GM12878 (cell line): ENCODE data around the gene VCAN. TPM values are rescaled to one million over a fixed set of nuclear protein-coding genes. Genes with fewer than 3 reads are reported as not detected.

Experiments used
- ATAC-seq: fragments of 200-7000 bp; cut with Tn5 transposase; 3 replicates; pipeline ENCODE4 v1.9.1; 2020; ENCODE audit warnings: mild to moderate bottlenecking, moderate library complexity
- BruUV-seq: library from RNA; stranded (reverse); fragments of 400-500 nt; replicated peaks from 2 replicates; lab custom pipeline; 2021; lab: Mats Ljungman, UMichigan
- CTCF ChIA-PET: fragments of 300-600 bp; sonication (Branson Sonifier 250); formaldehyde crosslinking; extraction: SDS; loops from one replicate; lab custom pipeline; 2021; ENCODE audit warnings: inconsistent platforms; lab: Yijun Ruan, JAX
- POLR2A ChIA-PET: fragments of 350-600 bp; formaldehyde crosslinking; extraction: SDS; loops from one replicate; lab custom pipeline; 2021; ENCODE audit warnings: inconsistent platforms; lab: Charles Lee
- RAD21 ChIA-PET: fragments of 300-600 bp; sonication (Branson Sonifier 250); formaldehyde crosslinking; loops from one replicate; lab custom pipeline; 2023; ENCODE audit warnings: antibody characterized with exemption; ENCODE audit not compliant: unreplicated experiment; lab: Charles Lee
- SMC1A ChIA-PET: fragments of 300-600 bp; sonication (Branson Sonifier 250); formaldehyde crosslinking; loops from one replicate; lab custom pipeline; 2023; ENCODE audit not compliant: unreplicated experiment, uncharacterized antibody; lab: Charles Lee
- DNase-seq: peaks from one replicate; pipeline ENCODE4 v3.0.0-alpha.2; 2011; ENCODE audit warnings: low read depth, low spot score
- FAIRE-seq: peaks from 3 replicates; lab custom pipeline; 2011; peaks lifted over from hg19 to GRCh38; lab: Jason Lieb, UNC
- H2AFZ ChIP-seq: 2 replicates; pipeline ENCODE4 v1.6.0; 2011; ENCODE audit warnings: low read depth, low read length, control low read depth; ENCODE audit not compliant: control insufficient read depth
- H3K27ac ChIP-seq: 2 replicates; pipeline ENCODE4 v1.5.1; 2011; ENCODE audit warnings: control low read depth; ENCODE audit not compliant: control insufficient read depth, insufficient read depth
- H3K27me3 ChIP-seq, 2 experiments: replicated peaks in 1 of 2; 2 replicates each; pipeline versions ENCODE4 v1.6.0 to v1.6.1; 2011; ENCODE audit warnings: low read length in 1 of 2; ENCODE audit not compliant: control insufficient read depth in 2 of 2, insufficient read depth in 2 of 2
- H3K36me3 ChIP-seq, 2 experiments: 2 replicates each; pipeline ENCODE4 v1.5.1; 2011; ENCODE audit warnings: low read length in 1 of 2; ENCODE audit not compliant: control insufficient read depth in 2 of 2, insufficient read depth in 2 of 2
- H3K4me1 ChIP-seq: 2 replicates; pipeline ENCODE4 v1.6.1; 2011; ENCODE audit warnings: mild to moderate bottlenecking, low read length, moderate library complexity, mixed read lengths; ENCODE audit not compliant: control insufficient read depth, insufficient read depth
- H3K4me2 ChIP-seq: 2 replicates; pipeline ENCODE4 v1.6.0; 2011; ENCODE audit warnings: control low read depth; ENCODE audit not compliant: control insufficient read depth, insufficient read depth
- H3K4me3 ChIP-seq: fragments of 200-600 bp; sonication (generic); 2 replicates; pipeline ENCODE4 v1.5.1; 2016
- H3K79me2 ChIP-seq: 2 replicates; pipeline ENCODE4 v1.6.0; 2011; ENCODE audit warnings: low read length; ENCODE audit not compliant: control insufficient read depth, insufficient read depth
- H3K9ac ChIP-seq: 2 replicates; pipeline ENCODE4 v1.8.0; 2011; ENCODE audit warnings: low read length, control low read depth, mixed read lengths; ENCODE audit not compliant: control insufficient read depth, insufficient read depth
- H3K9me3 ChIP-seq: replicated peaks from 3 replicates; pipeline ENCODE4 v1.5.1; 2011; ENCODE audit warnings: mild to moderate bottlenecking, low read length; ENCODE audit not compliant: control insufficient read depth, insufficient read depth
- H4K20me1 ChIP-seq: 2 replicates; pipeline ENCODE4 v1.6.0; 2011; ENCODE audit not compliant: control insufficient read depth, insufficient read depth
- FOS ChIP-seq: IDR thresholded peaks from 3 replicates; pipeline ENCODE4 v1.6.1; 2011; ENCODE audit warnings: borderline replicate concordance; ENCODE audit not compliant: insufficient read length; ENCODE audit errors: extremely low read depth
- GATAD2B ChIP-seq: fragments of 450-650 bp; conservative IDR thresholded peaks from 2 replicates; pipeline ENCODE4 v1.6.1; 2017; ENCODE audit warnings: low read depth, mild to moderate bottlenecking, moderate library complexity
- MXI1 ChIP-seq: fragments of 150-350 bp; IDR thresholded peaks from 2 replicates; pipeline ENCODE4 v1.6.1; 2011; ENCODE audit warnings: low read depth, mild to moderate bottlenecking, inconsistent platforms, low read length, improper control_type of control experiment
- POLR2AphosphoS5 ChIP-seq: IDR thresholded peaks from 2 replicates; pipeline ENCODE4 v1.6.1; 2011; ENCODE audit warnings: mild to moderate bottlenecking, low read length, inconsistent platforms
- RB1 ChIP-seq: fragments of 450-650 bp; formaldehyde crosslinking; IDR thresholded peaks from 2 replicates; pipeline ENCODE4 v1.6.1; 2017; ENCODE audit warnings: mild to moderate bottlenecking, borderline replicate concordance
- SMARCA5 ChIP-seq: fragments of 450-650 bp; IDR thresholded peaks from 2 replicates; pipeline ENCODE4 v1.6.1; 2017; ENCODE audit warnings: mild to moderate bottlenecking
- WGBS: methylation state at CpG from one replicate; pipeline ENCODE4 v1.1.6; 2016; ENCODE audit warnings: low lambda C conversion rate; ENCODE audit not compliant: insufficient replicate concordance, insufficient coverage; ENCODE audit errors: missing lambda C conversion rate; 5-methylcytosine and 5-hydroxymethylcytosine counted together
- in situ Hi-C: fragments of 300-500 bp; cut with MboI; formaldehyde crosslinking; loops from 9 replicates; pipeline ENCODE4 v1.14.3; 2018; ENCODE audit warnings: mixed read lengths
- intact Hi-C: fragments of 100-400 bp; cut with micrococcal nuclease; formaldehyde crosslinking; loops from one replicate; pipeline ENCODE4 v1.14.2; 2022; ENCODE audit not compliant: unreplicated experiment
- polyA plus RNA-seq, 11 experiments: library from polyadenylated mRNA; depleted of rRNA in 4 of 11; unstranded in 6 of 11; stranded (reverse) in 5 of 11; fragments of >200 nt; fragmentation: Nextera tagmentation in 4 of 11; fragmentation: Illumina TruSeq in 1 of 11; extraction: Ambion mirVana in 4 of 11; extraction: Trizol in 1 of 11; gene quantifications; 1 replicate in 1 of 11; 2 replicates in 10 of 11; pipeline versions ENCODE4 v1.2.1 to v1.2.3, GENCODE V29; 2011 to 2016; ENCODE audit warnings: inconsistent platforms in 2 of 11, missing spikeins in 2 of 11, low read depth in 1 of 11
- total RNA-seq, 4 experiments: library from RNA; depleted of rRNA in 3 of 4; stranded (reverse); fragments of >200 nt in 3 of 4; fragmentation: Illumina TruSeq in 1 of 4; extraction: Trizol in 1 of 4; gene quantifications; 2 replicates each; pipeline versions ENCODE4 v1.2.1 to v1.2.3, GENCODE V29; 2013 to 2021
- TF ChIP-seq, protein P1 (sequence below): IDR thresholded peaks from 2 replicates; pipeline ENCODE4 v1.6.1; 2012; ENCODE audit warnings: low read depth, low read length, improper control_type of control experiment
- TF ChIP-seq, protein P2 (sequence below): IDR thresholded peaks from 2 replicates; pipeline ENCODE4 v1.6.1; 2011; ENCODE audit warnings: mild to moderate bottlenecking, low read depth, low read length, moderate library complexity; ENCODE audit not compliant: insufficient replicate concordance

The VCAN gene
- total and polyA plus RNA-seq, 10 of the 15 experiments (the other 5 are each of a cell fraction or from before 2014, with no cell fraction given) = 1.2 to 15.2 (median 4.5) TPM

DNA sequence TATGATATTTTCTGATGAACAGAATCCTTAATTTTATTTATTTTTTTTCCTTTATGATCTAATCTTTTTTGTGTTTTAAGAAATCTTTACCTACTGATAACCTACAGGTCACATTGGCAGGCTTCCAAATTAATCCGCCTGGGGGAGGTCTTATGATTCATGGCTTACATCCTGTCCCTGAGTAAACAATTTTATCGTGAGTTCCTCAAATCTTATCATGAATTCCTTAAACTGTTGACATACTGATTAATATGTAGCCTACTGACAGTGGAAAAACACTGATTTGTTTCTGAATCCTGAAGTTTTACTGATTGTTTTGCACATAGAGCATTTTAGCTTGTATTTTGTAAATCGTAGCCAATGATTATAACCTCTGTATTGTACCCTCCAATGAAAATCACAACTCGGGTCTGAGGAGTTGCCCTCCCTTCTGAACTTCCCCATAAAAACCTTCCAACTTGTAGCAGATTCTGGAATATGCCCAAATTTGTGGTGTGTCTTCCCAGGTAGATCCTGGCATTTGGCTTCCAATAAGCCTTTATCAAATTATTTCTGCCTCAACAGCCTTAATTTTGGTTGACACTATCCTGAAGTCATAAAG is 105.6 kb downstream of the VCAN start:
- FAIRE-seq = no peak
- no peak overlapping the region for H3K4me2 ChIP-seq

More for the DNA sequence above, 105.6 kb downstream of the VCAN start:
- no peak overlapping the region for H2AFZ ChIP-seq
- CTCF ChIA-PET = no interaction called here
- H3K27me3 ChIP-seq = no peaks in the 10 kb centered on the region
- 32% methylated on average over 4 of the region's 4 CpGs for WGBS
- DNase-seq (no peak), ATAC-seq (no peak)
- no peak overlapping the region for H3K9ac ChIP-seq
- BruUV-seq = no TSS peak
- H4K20me1 ChIP-seq = no peaks in the 10 kb centered on the region
- no peaks in the 10 kb centered on the region for H3K4me1 ChIP-seq
- no peaks in the 10 kb centered on the region for H3K9me3 ChIP-seq
- H3K79me2 ChIP-seq = no peaks in the 10 kb centered on the region
- no peak overlapping the region for H3K27ac ChIP-seq
- no peak for TF ChIP-seq MXI1
- TF ChIP-seq, protein P1, sequence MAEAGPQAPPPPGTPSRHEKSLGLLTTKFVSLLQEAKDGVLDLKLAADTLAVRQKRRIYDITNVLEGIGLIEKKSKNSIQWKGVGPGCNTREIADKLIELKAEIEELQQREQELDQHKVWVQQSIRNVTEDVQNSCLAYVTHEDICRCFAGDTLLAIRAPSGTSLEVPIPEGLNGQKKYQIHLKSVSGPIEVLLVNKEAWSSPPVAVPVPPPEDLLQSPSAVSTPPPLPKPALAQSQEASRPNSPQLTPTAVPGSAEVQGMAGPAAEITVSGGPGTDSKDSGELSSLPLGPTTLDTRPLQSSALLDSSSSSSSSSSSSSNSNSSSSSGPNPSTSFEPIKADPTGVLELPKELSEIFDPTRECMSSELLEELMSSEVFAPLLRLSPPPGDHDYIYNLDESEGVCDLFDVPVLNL = no peak
- no peak for TF ChIP-seq POLR2AphosphoS5
- no peak for TF ChIP-seq GATAD2B
- no peak for TF ChIP-seq FOS
- TF ChIP-seq RB1 = no peak
- TF ChIP-seq SMARCA5 = no peak
- TF ChIP-seq, protein P2, sequence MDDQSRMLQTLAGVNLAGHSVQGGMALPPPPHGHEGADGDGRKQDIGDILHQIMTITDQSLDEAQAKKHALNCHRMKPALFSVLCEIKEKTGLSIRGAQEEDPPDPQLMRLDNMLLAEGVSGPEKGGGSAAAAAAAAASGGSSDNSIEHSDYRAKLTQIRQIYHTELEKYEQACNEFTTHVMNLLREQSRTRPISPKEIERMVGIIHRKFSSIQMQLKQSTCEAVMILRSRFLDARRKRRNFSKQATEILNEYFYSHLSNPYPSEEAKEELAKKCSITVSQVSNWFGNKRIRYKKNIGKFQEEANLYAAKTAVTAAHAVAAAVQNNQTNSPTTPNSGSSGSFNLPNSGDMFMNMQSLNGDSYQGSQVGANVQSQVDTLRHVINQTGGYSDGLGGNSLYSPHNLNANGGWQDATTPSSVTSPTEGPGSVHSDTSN = no peak
- POLR2A ChIA-PET = no interaction called here
- SMC1A ChIA-PET = no interaction called here
- no peak overlapping the region for H3K4me3 ChIP-seq
- H3K36me3 ChIP-seq = no peaks in the 10 kb centered on the region
- in situ Hi-C loops (no loop called here), intact Hi-C loops (no loop called here)
- RAD21 ChIA-PET = no interaction called here
